ENCODE results near the gene SLC25A26. TPM values are rescaled to one million over a fixed set of nuclear protein-coding genes. Genes with fewer than 3 reads are reported as not detected.

SLC25A26 gene
- total RNA-seq, 1 experiment from 2014 or later, result 23.8 TPM

GRCh38 chr3:66177026-66177425 is 43.8 kb upstream of the SLC25A26 start:
- Histone ChIP-seq H3K27ac (ENCODE audit: low read depth, low read length) (no peak overlapping the region), H3K4me2 (ENCODE audit: low read length) (no peak overlapping the region), H3K9me2 (ENCODE audit: insufficient read depth) (no peaks in the 10 kb centered on the region), H3K4me3 (replicated peaks in 1 of 2; ENCODE audit: low read depth in 1 of 2, low read length in 2 of 2) (no peak overlapping the region), H4K20me1 (ENCODE audit: insufficient read depth) (no peaks in the 10 kb centered on the region), H3K9ac (ENCODE audit: low read length) (no peak overlapping the region), H3K36me3 (ENCODE audit: control insufficient read depth in 1 of 2, insufficient read depth in 2 of 2, low read length in 2 of 2) (no peaks in the 10 kb centered on the region), H3K9me3 (ENCODE audit: control insufficient read depth in 1 of 2, insufficient read depth in 1 of 2, low read depth in 1 of 2, low read length in 2 of 2) (no peaks in the 10 kb centered on the region), H3K4me1 (ENCODE audit: control insufficient read depth in 1 of 2, insufficient read depth in 2 of 2, low read length in 2 of 2) (no peaks in the 10 kb centered on the region), H3K79me2 (ENCODE audit: insufficient read depth, low read length) (no peaks in the 10 kb centered on the region), H2AFZ (ENCODE audit: low read depth, low read length, poor library complexity, severe bottlenecking) (no peak overlapping the region), H3K27me3 (ENCODE audit: insufficient read depth, low read length) (no peaks in the 10 kb centered on the region)
- CTCF ChIA-PET, result no interaction called here
- DNase-seq (ENCODE audit: low read depth, low spot score), result no peak
- BruUV-seq (replicated peaks), result no TSS peak
- no peak for ATAC-seq
- RAD21 ChIA-PET (ENCODE audit: low non-redundant PET in 1 of 2, low total read pairs in 2 of 2, uncharacterized antibody in 2 of 2, unreplicated experiment in 2 of 2), result no interaction called here
- intact Hi-C loops (cut with micrococcal nuclease), result no loop called here
- no peak for TF ChIP-seq POLR2A (IDR thresholded peaks at IDR 0.05; ENCODE audit: borderline replicate concordance, extremely low read depth, insufficient read depth, insufficient read length)
- TF ChIP-seq ZNF274 (IDR thresholded peaks at IDR 0.05; ENCODE audit: low read depth, low read length), result no peak
- POLR2A ChIA-PET, result no interaction called here

GRCh38 chr3:66178206-66178605 is 42.6 kb upstream of the SLC25A26 start:
- BruUV-seq (replicated peaks), result no TSS peak
- CTCF ChIA-PET, result no interaction called here
- DNase-seq (ENCODE audit: low read depth, low spot score), result no peak
- POLR2A ChIA-PET, result no interaction called here
- Histone ChIP-seq H3K9ac (ENCODE audit: low read length) (no peak overlapping the region), H3K9me3 (ENCODE audit: control insufficient read depth in 1 of 2, insufficient read depth in 1 of 2, low read depth in 1 of 2, low read length in 2 of 2) (no peaks in the 10 kb centered on the region), H3K4me3 (replicated peaks in 1 of 2; ENCODE audit: low read depth in 1 of 2, low read length in 2 of 2) (no peak overlapping the region), H3K27me3 (ENCODE audit: insufficient read depth, low read length) (no peaks in the 10 kb centered on the region), H3K27ac (ENCODE audit: low read depth, low read length) (no peak overlapping the region), H3K4me2 (ENCODE audit: low read length) (no peak overlapping the region), H2AFZ (ENCODE audit: low read depth, low read length, poor library complexity, severe bottlenecking) (no peak overlapping the region), H4K20me1 (ENCODE audit: insufficient read depth) (no peaks in the 10 kb centered on the region), H3K79me2 (ENCODE audit: insufficient read depth, low read length) (no peaks in the 10 kb centered on the region), H3K36me3 (ENCODE audit: control insufficient read depth in 1 of 2, insufficient read depth in 2 of 2, low read length in 2 of 2) (no peaks in the 10 kb centered on the region), H3K9me2 (ENCODE audit: insufficient read depth) (no peaks in the 10 kb centered on the region), H3K4me1 (ENCODE audit: control insufficient read depth in 1 of 2, insufficient read depth in 2 of 2, low read length in 2 of 2) (no peaks in the 10 kb centered on the region)
- ATAC-seq, result no peak
- RAD21 ChIA-PET (ENCODE audit: low non-redundant PET in 1 of 2, low total read pairs in 2 of 2, uncharacterized antibody in 2 of 2, unreplicated experiment in 2 of 2), result no interaction called here
- intact Hi-C loops (cut with micrococcal nuclease), result no loop called here
- TF ChIP-seq RAD21 (IDR thresholded peaks at IDR 0.05; ENCODE audit: low read depth), result no peak
- no peak for TF ChIP-seq FOSL1 (IDR thresholded peaks at IDR 0.05; ENCODE audit: low read depth)
- no peak for TF ChIP-seq ATF3 (IDR thresholded peaks at IDR 0.05)
- no peak for TF ChIP-seq YY1 (IDR thresholded peaks at IDR 0.05; ENCODE audit: extremely low read depth, insufficient replicate concordance, low read depth, low read length)
- no peak for TF ChIP-seq EGR1 (IDR thresholded peaks at IDR 0.05; ENCODE audit: low read depth)
- no peak for TF ChIP-seq TCF7L2 (IDR thresholded peaks at IDR 0.05; ENCODE audit: borderline replicate concordance, extremely low read depth, insufficient read depth, insufficient read length)
- TF ChIP-seq ELF1 (IDR thresholded peaks at IDR 0.05; ENCODE audit: borderline replicate concordance, low read depth), result no peak
- no peak for TF ChIP-seq CTCF (IDR thresholded peaks at IDR 0.05 in 2 of 3, conservative IDR thresholded peaks at IDR 0.05 in 1 of 3; ENCODE audit: borderline replicate concordance in 1 of 3, insufficient read depth in 1 of 3, low read depth in 2 of 3, low read length in 2 of 3)
- no peak for TF ChIP-seq ZNF274 (IDR thresholded peaks at IDR 0.05; ENCODE audit: low read depth, low read length)
- no peak for TF ChIP-seq CBX3 (IDR thresholded peaks at IDR 0.05; ENCODE audit: low read depth)
- no peak for TF ChIP-seq SP1 (IDR thresholded peaks at IDR 0.05; ENCODE audit: low read depth)
- TF ChIP-seq SRF (IDR thresholded peaks at IDR 0.05; ENCODE audit: low read depth), result no peak
- TF ChIP-seq SIN3A (IDR thresholded peaks at IDR 0.05; ENCODE audit: low read depth), result no peak

Measured in HCT116 (cell line).